Measurements from ENCODE around the gene KLHL29.

DNA sequence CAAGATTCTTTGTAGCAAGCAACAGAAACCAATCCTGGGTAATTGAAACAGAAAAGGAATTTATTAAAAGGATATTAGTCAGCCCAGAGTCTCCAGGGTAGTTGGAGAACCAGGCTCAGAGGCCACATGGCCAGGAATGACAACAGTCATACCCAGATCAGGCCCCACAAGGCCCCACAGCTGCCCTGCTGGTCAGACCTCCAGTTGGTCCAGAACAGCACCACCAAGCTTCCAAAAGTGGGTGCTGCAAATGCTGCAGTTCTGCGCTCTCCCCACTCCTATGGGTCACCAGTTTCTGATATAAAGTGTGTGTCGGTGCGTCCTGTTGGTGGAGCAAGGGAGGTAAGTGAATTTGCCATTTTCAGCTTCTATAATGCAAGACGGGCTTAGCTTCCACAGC lies 29.9 kb downstream of the KLHL29 start:
- no peak for TF ChIP-seq ZNF384 (IDR thresholded peaks at IDR 0.05; ENCODE audit: borderline replicate concordance, low read depth, low read length)
- TF ChIP-seq TCF12 (IDR thresholded peaks at IDR 0.05; ENCODE audit: low read depth, low read length), result no peak
- TF ChIP-seq, protein P1, sequence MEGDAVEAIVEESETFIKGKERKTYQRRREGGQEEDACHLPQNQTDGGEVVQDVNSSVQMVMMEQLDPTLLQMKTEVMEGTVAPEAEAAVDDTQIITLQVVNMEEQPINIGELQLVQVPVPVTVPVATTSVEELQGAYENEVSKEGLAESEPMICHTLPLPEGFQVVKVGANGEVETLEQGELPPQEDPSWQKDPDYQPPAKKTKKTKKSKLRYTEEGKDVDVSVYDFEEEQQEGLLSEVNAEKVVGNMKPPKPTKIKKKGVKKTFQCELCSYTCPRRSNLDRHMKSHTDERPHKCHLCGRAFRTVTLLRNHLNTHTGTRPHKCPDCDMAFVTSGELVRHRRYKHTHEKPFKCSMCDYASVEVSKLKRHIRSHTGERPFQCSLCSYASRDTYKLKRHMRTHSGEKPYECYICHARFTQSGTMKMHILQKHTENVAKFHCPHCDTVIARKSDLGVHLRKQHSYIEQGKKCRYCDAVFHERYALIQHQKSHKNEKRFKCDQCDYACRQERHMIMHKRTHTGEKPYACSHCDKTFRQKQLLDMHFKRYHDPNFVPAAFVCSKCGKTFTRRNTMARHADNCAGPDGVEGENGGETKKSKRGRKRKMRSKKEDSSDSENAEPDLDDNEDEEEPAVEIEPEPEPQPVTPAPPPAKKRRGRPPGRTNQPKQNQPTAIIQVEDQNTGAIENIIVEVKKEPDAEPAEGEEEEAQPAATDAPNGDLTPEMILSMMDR (IDR thresholded peaks at IDR 0.05 in 2 of 3, conservative IDR thresholded peaks at IDR 0.05 in 1 of 3; ENCODE audit: control insufficient read depth in 2 of 3, extremely low read depth in 1 of 3, insufficient read depth in 1 of 3, low read depth in 3 of 3, low read length in 3 of 3), result peak in 2 of 3 experiments; percentile 19 to 25; a peak in 3 of 6 replicates
- no peak for TF ChIP-seq BHLHE40 (IDR thresholded peaks at IDR 0.05; ENCODE audit: borderline replicate concordance in 1 of 2, low read depth in 2 of 2, low read length in 1 of 2)
- no peak for TF ChIP-seq ATF2 (IDR thresholded peaks at IDR 0.05; ENCODE audit: low read length)
- TF ChIP-seq SREBF2 (IDR thresholded peaks at IDR 0.05; ENCODE audit: low read length), result no peak
- TF ChIP-seq ELK1 (IDR thresholded peaks at IDR 0.05; ENCODE audit: low read depth, low read length), result no peak
- no peak for TF ChIP-seq REST (IDR thresholded peaks at IDR 0.05; ENCODE audit: low read depth, low read length)
- no peak for TF ChIP-seq EZH2 (IDR thresholded peaks at IDR 0.05; ENCODE audit: borderline replicate concordance, control insufficient read depth, low read depth, low read length)
- TF ChIP-seq STAT1 (conservative IDR thresholded peaks at IDR 0.05), result no peak
- TF ChIP-seq POLR2AphosphoS5 (IDR thresholded peaks at IDR 0.05; ENCODE audit: low read length), result no peak
- TF ChIP-seq SIN3A (IDR thresholded peaks at IDR 0.05; ENCODE audit: low read depth, low read length), result no peak
